Stimulated activated naive CD8-positive, alpha-beta T cell treated with anti-CD3 and anti-CD28 coated beads, Interleukin-15, Interleukin-2, amounts not matched to agents 100 ng/mL and 50 ng/mL, for 24 hours (primary cell): ENCODE results near the gene CLDN19.
"Not testable (repeated sequence)": the region's sequence is repeated elsewhere in the genome, so short reads cannot be mapped to it uniquely, and the experiment has no call there.

Experiments used
- H3K27ac Mint-ChIP-seq: one replicate; pipeline ENCODE4 v1.8.0; 2021; ENCODE audit warnings: mild to moderate bottlenecking, mixed read lengths
- H3K27me3 Mint-ChIP-seq: one replicate; pipeline ENCODE4 v1.8.0; 2021; ENCODE audit warnings: mixed read lengths
- H3K36me3 Mint-ChIP-seq: one replicate; pipeline ENCODE4 v1.8.0; 2021; ENCODE audit warnings: low read depth, mixed read lengths
- H3K4me1 Mint-ChIP-seq: one replicate; pipeline ENCODE4 v1.8.0; 2021; ENCODE audit warnings: low read depth, mixed read lengths
- H3K4me3 Mint-ChIP-seq: one replicate; pipeline ENCODE4 v1.8.0; 2021; ENCODE audit warnings: mild to moderate bottlenecking, mixed read lengths
- H3K9me3 Mint-ChIP-seq: one replicate; pipeline ENCODE4 v1.8.0; 2021; ENCODE audit warnings: mixed read lengths

The CLDN19 gene

GRCh38 chr1:42720868-42721267, 19.2 kb downstream of the CLDN19 start:
- H3K27me3 Mint-ChIP-seq: no peaks in the 10 kb centered on the region
- H3K9me3 Mint-ChIP-seq: no peaks in the 10 kb centered on the region
- no peaks in the 10 kb centered on the region for H3K4me1 Mint-ChIP-seq
- no peak overlapping the region for H3K27ac Mint-ChIP-seq
- peaks cover 16% of the 10 kb centered on the region for H3K36me3 Mint-ChIP-seq
- H3K4me3 Mint-ChIP-seq: no peak overlapping the region

DNA sequence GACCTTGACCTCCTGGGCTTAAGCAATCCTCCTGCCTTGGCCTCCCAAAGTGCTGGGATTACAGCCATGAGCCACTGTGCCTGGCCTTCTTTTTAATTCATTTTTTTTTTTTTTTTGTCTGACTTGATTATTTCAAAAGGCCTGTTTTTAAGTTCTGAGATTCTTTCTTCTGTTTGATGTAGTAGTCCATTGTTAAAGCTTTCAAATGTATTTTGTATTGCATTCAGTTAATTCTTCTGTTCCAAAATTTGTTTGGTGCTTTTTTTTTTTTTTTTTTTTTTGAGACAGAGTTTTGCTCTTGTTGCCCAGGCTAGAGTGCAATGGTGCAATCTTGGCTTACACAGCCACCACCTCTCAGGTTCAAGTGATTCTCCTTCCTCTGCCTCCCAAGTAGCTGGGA, 25.6 kb downstream of the CLDN19 start:
- H3K4me1 Mint-ChIP-seq, H3K4me3 Mint-ChIP-seq, H3K27me3 Mint-ChIP-seq, H3K27ac Mint-ChIP-seq: not testable (repeated sequence)
- Mint-ChIP-seq H3K9me3 (peaks cover 21% of the 10 kb centered on the region), H3K36me3 (peaks cover 77% of the 10 kb centered on the region)

DNA sequence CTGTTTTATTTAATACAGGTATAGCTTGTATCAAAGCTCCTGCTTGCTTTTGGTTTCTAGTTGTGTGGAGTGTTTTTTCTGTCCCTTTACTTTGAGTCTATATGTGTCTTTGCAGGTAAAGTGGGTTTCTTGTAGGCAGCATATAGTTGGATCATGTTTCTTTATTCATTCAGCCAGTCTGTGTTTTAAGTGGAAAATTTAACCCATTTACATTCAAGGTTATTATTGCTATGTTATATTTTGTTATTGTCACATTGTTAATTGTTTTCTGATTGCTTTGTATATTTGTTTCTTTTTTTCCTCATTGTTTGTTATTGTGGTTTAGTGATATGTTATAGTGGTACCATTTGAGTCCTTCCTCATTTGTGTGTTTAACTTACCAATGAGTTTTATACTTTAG, 26.7 kb downstream of the CLDN19 start:
- Mint-ChIP-seq H3K4me3 (no peak overlapping the region), H3K9me3 (peaks cover 22% of the 10 kb centered on the region), H3K36me3 (peaks cover 86% of the 10 kb centered on the region), H3K4me1 (peaks cover 7% of the 10 kb centered on the region), H3K27ac (no peak overlapping the region), H3K27me3 (no peaks in the 10 kb centered on the region)

DNA sequence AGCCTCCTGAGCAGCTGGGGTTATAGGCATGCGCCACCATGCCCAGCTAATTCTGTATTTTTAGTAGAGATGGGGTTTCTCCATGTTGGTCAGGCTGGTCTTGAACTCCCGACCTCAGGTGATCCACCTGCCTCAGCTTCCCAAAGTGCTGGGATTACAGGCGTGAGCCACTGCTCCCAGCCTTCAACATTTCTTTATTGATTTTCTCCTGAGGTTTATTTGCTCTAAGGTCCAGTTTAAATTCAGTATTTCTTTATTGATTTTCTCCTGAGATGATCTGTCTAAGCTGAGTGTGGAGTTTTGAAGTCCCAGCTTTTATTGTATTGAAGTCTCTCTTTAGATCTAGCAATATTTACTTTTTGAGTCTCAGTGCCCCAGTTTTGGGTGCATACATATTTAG, 27.2 kb downstream of the CLDN19 start:
- H3K9me3 Mint-ChIP-seq: peaks cover 22% of the 10 kb centered on the region
- H3K4me1 Mint-ChIP-seq, H3K27me3 Mint-ChIP-seq, H3K27ac Mint-ChIP-seq, H3K4me3 Mint-ChIP-seq: not testable (repeated sequence)
- H3K36me3 Mint-ChIP-seq: peaks cover 91% of the 10 kb centered on the region

GRCh38 chr1:42703888-42704464, 36.1 kb downstream of the CLDN19 start:
- Mint-ChIP-seq H3K9me3 (no peaks in the 10 kb centered on the region), H3K27me3 (no peaks in the 10 kb centered on the region), H3K36me3 (peaks cover 90% of the 10 kb centered on the region), H3K4me3 (no peak overlapping the region), H3K4me1 (peaks cover 6% of the 10 kb centered on the region), H3K27ac (no peak overlapping the region)

DNA sequence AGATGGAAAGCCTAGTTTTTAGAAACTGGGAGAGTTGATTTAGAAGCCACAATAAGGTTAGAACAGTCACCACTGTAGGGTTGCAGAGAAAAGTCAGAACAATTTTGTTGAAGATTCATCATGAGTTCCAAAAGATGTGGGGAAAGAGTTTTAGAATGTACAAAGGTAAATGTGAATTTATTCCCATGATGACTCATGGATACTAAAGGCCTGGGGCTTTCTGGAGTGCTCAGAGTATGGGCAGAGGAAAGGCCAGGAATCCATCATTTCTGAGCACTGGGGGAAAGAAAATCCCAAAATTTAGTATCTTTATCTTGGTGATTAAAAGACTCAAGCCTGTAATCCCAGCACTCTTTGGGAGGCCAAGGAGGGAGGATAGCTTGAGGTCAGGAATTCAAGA, 40.0 kb downstream of the CLDN19 start:
- H3K36me3 Mint-ChIP-seq: peaks cover 97% of the 10 kb centered on the region
- H3K27ac Mint-ChIP-seq: no peak overlapping the region
- no peak overlapping the region for H3K4me3 Mint-ChIP-seq
- peaks cover 24% of the 10 kb centered on the region for H3K4me1 Mint-ChIP-seq
- H3K27me3 Mint-ChIP-seq: no peaks in the 10 kb centered on the region
- no peaks in the 10 kb centered on the region for H3K9me3 Mint-ChIP-seq

DNA sequence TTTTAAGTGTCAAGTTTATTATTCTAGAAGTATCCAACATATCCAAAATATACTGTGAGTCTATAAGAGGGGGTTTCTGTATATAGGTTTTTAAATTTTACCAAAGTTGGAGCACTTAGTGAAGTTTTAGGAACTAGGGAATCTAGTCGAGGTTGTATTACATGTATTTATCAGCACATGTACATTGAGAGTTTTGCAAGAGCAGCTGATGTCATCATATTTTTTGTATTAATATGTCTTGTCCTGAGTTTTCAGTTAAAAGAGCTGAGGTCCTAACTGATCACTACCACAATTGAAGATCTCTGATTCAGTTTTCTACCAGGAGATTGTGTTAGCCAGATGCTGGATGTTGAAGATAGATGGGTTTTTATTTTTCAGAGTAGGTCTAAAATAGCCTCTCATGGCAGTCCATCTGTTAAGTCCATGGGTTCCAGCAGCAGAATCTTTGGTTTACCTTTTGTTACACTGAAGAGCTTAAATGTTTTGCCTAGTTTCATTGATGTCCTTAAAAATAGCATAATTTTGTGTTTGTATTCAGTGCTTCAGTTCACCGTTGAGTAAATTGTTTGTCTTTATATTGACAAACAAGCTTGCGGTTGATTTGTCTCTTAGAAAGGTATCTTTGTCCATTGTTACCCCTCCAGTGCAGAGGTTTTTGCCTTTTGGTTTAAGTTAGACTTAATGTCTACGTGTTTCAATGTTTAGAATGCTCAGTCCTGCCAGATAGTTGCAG, 41.8 kb downstream of the CLDN19 start:
- H3K27ac Mint-ChIP-seq: peak overlapping the region; percentile 40
- H3K27me3 Mint-ChIP-seq: no peaks in the 10 kb centered on the region
- peaks cover 97% of the 10 kb centered on the region for H3K36me3 Mint-ChIP-seq
- no peaks in the 10 kb centered on the region for H3K9me3 Mint-ChIP-seq
- peaks cover 36% of the 10 kb centered on the region for H3K4me1 Mint-ChIP-seq
- H3K4me3 Mint-ChIP-seq: no peak overlapping the region

GRCh38 chr1:42692911-42693310, 47.1 kb downstream of the CLDN19 start:
- peaks cover 73% of the 10 kb centered on the region for H3K4me1 Mint-ChIP-seq
- H3K9me3 Mint-ChIP-seq: no peaks in the 10 kb centered on the region
- peaks cover 94% of the 10 kb centered on the region for H3K36me3 Mint-ChIP-seq
- H3K27ac Mint-ChIP-seq: peak overlapping the region; percentile 82
- H3K4me3 Mint-ChIP-seq: peak overlapping the region; percentile 20
- no peaks in the 10 kb centered on the region for H3K27me3 Mint-ChIP-seq

DNA sequence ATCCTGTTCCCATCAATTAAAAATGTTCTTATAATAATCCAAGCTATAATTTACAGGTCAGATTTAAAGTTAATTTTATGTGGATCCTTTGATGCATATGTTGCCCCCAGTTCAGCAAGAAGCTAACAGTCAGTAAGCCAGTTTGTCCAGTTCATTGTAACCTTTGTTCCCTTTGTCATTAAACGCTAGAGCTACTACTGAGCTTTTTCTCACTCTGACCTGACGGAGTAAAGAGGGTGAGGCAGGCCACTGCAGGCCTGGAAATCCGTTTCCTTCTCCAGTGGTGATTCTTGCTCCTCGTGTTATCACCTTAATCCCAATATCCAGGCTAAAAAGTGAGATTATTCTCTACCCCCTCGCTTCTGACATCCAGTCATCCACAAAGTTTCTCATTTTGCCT, 47.6 kb downstream of the CLDN19 start:
- Mint-ChIP-seq H3K36me3 (peaks cover 94% of the 10 kb centered on the region), H3K27ac (peak overlapping the region; percentile 82), H3K27me3 (no peaks in the 10 kb centered on the region), H3K4me1 (peaks cover 77% of the 10 kb centered on the region), H3K9me3 (no peaks in the 10 kb centered on the region), H3K4me3 (peak overlapping the region; percentile 47)

DNA sequence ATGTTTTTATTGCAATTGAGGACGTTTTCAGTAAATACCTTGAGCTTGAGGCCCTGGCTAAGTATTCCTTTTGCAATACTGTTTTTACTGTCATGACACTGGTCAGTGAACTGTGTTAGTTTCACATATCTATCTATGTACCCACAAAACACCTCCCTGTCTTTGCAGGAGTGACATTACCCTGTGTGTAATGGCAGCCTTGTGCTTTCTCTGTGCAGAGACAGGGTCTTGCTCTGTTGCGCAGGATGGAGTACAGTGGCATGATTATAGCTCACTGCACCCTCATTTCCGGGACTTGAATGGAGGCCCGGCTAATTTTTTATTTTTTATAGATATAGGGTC, 48.9 kb downstream of the CLDN19 start:
- Mint-ChIP-seq H3K27me3 (no peaks in the 10 kb centered on the region), H3K9me3 (no peaks in the 10 kb centered on the region), H3K36me3 (peaks cover 96% of the 10 kb centered on the region), H3K4me3 (peak overlapping the region; percentile 45), H3K27ac (peak overlapping the region; percentile 79), H3K4me1 (peaks cover 90% of the 10 kb centered on the region)

- peak overlapping the region; percentile 45 for H3K4me3 Mint-ChIP-seq
- peaks cover 96% of the 10 kb centered on the region for H3K36me3 Mint-ChIP-seq
Observed at GRCh38 chr1:42690477-42691156, 49.4 kb downstream of the CLDN19 start.

DNA sequence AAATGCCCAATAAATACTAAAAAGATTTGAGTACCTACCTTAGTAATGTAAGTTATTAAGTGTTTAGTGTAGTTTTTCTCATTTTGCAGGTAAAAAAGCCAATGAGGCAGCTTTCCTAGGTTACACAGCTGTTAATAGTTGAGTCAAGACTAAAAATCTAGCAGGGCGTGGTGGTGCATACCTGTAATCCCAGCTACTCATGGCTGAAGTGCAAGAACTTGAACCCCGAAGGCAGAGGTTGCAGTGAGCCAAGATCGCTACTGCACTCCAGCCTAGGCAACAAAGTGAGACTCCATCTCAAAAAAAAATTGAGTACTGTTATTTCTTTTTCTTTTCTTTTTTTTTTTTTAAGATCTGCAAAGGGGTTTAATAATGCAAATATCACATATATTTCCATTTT, 50.1 kb downstream of the CLDN19 start:
- H3K36me3 Mint-ChIP-seq: peaks cover 96% of the 10 kb centered on the region
- H3K27me3 Mint-ChIP-seq: no peaks in the 10 kb centered on the region
- H3K4me1 Mint-ChIP-seq: peaks cover 93% of the 10 kb centered on the region
- H3K9me3 Mint-ChIP-seq: no peaks in the 10 kb centered on the region
- peak overlapping the region; percentile 67 for H3K4me3 Mint-ChIP-seq
- H3K27ac Mint-ChIP-seq: peak overlapping the region; percentile 68

More at GRCh38 chr1:42690477-42691156, 49.4 kb downstream of the CLDN19 start:
- H3K27ac Mint-ChIP-seq: peak overlapping the region; percentile 79
- no peaks in the 10 kb centered on the region for H3K9me3 Mint-ChIP-seq
- no peaks in the 10 kb centered on the region for H3K27me3 Mint-ChIP-seq
- H3K4me1 Mint-ChIP-seq: peaks cover 90% of the 10 kb centered on the region

- Mint-ChIP-seq H3K4me1 (peaks cover 86% of the 10 kb centered on the region), H3K27me3 (no peaks in the 10 kb centered on the region), H3K9me3 (no peaks in the 10 kb centered on the region), H3K36me3 (peaks cover 82% of the 10 kb centered on the region), H3K27ac (no peak overlapping the region), H3K4me3 (peak overlapping the region; percentile 98)
Observed at GRCh38 chr1:42686418-42686817, 53.6 kb downstream of the CLDN19 start.

DNA sequence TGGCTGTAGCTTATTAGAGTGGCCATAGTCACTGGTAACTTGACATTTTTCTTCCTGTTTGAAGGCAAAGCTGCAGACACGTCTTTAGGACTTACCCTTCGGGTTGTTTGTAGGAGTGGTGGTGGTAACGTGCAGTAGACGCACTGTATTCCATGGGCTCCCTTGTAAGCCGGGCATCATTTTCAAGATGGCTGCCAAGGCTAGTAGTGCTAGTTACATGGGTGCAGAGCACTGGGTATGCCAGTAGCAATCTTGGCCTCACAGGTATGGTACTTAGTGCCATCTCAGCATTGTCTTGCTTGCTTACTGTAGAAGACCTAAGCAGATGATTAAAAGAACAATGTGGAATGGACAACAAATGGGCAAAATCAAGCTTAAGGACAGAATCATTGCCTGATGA, 55.9 kb downstream of the CLDN19 start:
- peaks cover 67% of the 10 kb centered on the region for H3K36me3 Mint-ChIP-seq
- H3K4me3 Mint-ChIP-seq: peak overlapping the region; percentile 98
- no peaks in the 10 kb centered on the region for H3K27me3 Mint-ChIP-seq
- peak overlapping the region; percentile 96 for H3K27ac Mint-ChIP-seq
- H3K9me3 Mint-ChIP-seq: no peaks in the 10 kb centered on the region
- peaks cover 81% of the 10 kb centered on the region for H3K4me1 Mint-ChIP-seq
